ENCODE data around the gene RAB40C. TPM values are rescaled to one million over a fixed set of nuclear protein-coding genes. Genes with fewer than 3 reads are reported as not detected.

RAB40C gene
- total and polyA plus RNA-seq, 9 of the 15 experiments (the other 6 are each of a cell fraction or from before 2014, with no cell fraction given): 0.17 to 23.4 (median 8.7) TPM

DNA sequence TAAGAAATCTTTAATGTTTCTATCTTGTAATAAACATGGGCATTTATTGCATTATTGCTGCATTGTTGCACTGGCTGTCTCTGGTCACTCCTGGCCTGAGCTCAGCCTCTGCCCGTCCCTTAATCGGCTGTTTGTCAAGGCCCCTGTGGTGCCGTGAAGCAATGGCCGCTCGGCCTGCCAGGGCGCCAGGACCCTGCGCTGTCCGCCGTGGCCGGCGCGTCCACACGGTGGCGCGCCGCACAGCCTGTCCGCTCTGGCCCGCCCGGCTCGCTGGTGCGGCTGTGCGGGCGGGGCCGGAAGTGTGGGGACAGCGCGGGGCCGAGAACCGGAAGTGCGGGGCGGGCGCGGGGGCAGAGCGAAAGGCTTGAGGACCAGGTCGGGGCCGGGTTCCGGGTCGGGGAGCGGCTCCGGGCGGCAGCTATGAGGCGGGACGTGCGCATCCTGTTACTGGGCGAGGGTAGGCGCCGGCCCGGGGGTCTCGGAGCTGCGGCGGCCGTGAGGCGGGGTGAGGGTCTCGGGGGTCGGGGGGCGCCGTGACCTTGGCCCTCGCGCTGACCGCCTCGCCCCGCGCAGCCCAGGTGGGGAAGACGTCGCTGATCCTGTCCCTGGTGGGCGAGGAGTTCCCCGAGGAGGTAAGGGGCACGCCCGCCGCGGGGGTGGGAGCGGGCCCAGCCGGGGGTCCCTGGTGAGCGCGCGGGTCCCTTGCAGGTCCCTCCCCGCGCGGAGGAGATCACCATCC lies 78.1 kb downstream of the RAB40C start, which contains the start of gene RHOT2 (continued):
- no peak for TF ChIP-seq PHB2 (IDR thresholded peaks at IDR 0.05; ENCODE audit: low read depth)
- TF ChIP-seq, protein P1, sequence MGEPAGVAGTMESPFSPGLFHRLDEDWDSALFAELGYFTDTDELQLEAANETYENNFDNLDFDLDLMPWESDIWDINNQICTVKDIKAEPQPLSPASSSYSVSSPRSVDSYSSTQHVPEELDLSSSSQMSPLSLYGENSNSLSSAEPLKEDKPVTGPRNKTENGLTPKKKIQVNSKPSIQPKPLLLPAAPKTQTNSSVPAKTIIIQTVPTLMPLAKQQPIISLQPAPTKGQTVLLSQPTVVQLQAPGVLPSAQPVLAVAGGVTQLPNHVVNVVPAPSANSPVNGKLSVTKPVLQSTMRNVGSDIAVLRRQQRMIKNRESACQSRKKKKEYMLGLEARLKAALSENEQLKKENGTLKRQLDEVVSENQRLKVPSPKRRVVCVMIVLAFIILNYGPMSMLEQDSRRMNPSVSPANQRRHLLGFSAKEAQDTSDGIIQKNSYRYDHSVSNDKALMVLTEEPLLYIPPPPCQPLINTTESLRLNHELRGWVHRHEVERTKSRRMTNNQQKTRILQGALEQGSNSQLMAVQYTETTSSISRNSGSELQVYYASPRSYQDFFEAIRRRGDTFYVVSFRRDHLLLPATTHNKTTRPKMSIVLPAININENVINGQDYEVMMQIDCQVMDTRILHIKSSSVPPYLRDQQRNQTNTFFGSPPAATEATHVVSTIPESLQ (CRISPR knock-in tag; IDR thresholded peaks at IDR 0.05): no peak
- TF ChIP-seq SMAD3 (CRISPR knock-in tag; conservative IDR thresholded peaks at IDR 0.05): no peak
- TF ChIP-seq SIRT6 (IDR thresholded peaks at IDR 0.05; ENCODE audit: low read depth, low read length): no peak
- no peak for TF ChIP-seq TAF7 (tag; IDR thresholded peaks at IDR 0.05)
- no peak for TF ChIP-seq NFE2L1 (tag; IDR thresholded peaks at IDR 0.05; ENCODE audit: borderline replicate concordance, low read depth)
- TF ChIP-seq, protein P2, sequence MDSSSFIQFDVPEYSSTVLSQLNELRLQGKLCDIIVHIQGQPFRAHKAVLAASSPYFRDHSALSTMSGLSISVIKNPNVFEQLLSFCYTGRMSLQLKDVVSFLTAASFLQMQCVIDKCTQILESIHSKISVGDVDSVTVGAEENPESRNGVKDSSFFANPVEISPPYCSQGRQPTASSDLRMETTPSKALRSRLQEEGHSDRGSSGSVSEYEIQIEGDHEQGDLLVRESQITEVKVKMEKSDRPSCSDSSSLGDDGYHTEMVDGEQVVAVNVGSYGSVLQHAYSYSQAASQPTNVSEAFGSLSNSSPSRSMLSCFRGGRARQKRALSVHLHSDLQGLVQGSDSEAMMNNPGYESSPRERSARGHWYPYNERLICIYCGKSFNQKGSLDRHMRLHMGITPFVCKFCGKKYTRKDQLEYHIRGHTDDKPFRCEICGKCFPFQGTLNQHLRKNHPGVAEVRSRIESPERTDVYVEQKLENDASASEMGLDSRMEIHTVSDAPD (CRISPR knock-in tag; IDR thresholded peaks at IDR 0.05): no peak
- TF ChIP-seq, protein P3, sequence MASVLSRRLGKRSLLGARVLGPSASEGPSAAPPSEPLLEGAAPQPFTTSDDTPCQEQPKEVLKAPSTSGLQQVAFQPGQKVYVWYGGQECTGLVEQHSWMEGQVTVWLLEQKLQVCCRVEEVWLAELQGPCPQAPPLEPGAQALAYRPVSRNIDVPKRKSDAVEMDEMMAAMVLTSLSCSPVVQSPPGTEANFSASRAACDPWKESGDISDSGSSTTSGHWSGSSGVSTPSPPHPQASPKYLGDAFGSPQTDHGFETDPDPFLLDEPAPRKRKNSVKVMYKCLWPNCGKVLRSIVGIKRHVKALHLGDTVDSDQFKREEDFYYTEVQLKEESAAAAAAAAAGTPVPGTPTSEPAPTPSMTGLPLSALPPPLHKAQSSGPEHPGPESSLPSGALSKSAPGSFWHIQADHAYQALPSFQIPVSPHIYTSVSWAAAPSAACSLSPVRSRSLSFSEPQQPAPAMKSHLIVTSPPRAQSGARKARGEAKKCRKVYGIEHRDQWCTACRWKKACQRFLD (CRISPR knock-in tag; IDR thresholded peaks at IDR 0.05): no peak
- peak; percentile 69 for TF ChIP-seq CEBPB (tag; IDR thresholded peaks at IDR 0.05)
- peak in 1 of 2 experiments; percentile 95; a peak in 2 of 4 replicates for TF ChIP-seq NONO (IDR thresholded peaks at IDR 0.05; ENCODE audit: low read depth in 2 of 2, low read length in 1 of 2)
- peak; percentile 50 to 69 for TF ChIP-seq RAD21 (CRISPR knock-in tag; conservative IDR thresholded peaks at IDR 0.05 in 1 of 2, IDR thresholded peaks at IDR 0.05 in 1 of 2)
- TF ChIP-seq CCNT2 (IDR thresholded peaks at IDR 0.05; ENCODE audit: borderline replicate concordance, extremely low read depth, insufficient read length, low read depth, low read length): peak; percentile 96
- 0 out of 2 replicates have a peak, but pooled peaks have one; percentile 31 for TF ChIP-seq HDAC8 (tag; IDR thresholded peaks at IDR 0.05)
- TF ChIP-seq, protein P4, sequence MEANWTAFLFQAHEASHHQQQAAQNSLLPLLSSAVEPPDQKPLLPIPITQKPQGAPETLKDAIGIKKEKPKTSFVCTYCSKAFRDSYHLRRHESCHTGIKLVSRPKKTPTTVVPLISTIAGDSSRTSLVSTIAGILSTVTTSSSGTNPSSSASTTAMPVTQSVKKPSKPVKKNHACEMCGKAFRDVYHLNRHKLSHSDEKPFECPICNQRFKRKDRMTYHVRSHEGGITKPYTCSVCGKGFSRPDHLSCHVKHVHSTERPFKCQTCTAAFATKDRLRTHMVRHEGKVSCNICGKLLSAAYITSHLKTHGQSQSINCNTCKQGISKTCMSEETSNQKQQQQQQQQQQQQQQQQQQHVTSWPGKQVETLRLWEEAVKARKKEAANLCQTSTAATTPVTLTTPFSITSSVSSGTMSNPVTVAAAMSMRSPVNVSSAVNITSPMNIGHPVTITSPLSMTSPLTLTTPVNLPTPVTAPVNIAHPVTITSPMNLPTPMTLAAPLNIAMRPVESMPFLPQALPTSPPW (CRISPR knock-in tag; IDR thresholded peaks at IDR 0.05): peak; percentile 99
- TF ChIP-seq MED1 (CRISPR knock-in tag; IDR thresholded peaks at IDR 0.05; ENCODE audit: borderline replicate concordance): 0 out of 2 replicates have a peak, but pooled peaks have one; percentile 72
- peak; percentile 82 for TF ChIP-seq SMC3 (conservative IDR thresholded peaks at IDR 0.05; ENCODE audit: insufficient read depth, low read depth, low read length)
- peak; percentile 56 for TF ChIP-seq MEIS2 (IDR thresholded peaks at IDR 0.05; ENCODE audit: partially characterized antibody)
